Endothelial cell of umbilical vein (primary cell): ENCODE results near the gene MOK. TPM values are rescaled to one million over a fixed set of nuclear protein-coding genes. Genes with fewer than 3 reads are reported as not detected.

Experiments
- BruUV-seq: library from RNA; stranded (reverse); fragments of 400-500 nt; replicated peaks from 2 replicates; lab custom pipeline; 2021; lab: Mats Ljungman, UMichigan
- CTCF ChIA-PET: fragments of 300-600, 350-600 bp; sonication (Branson Sonifier 250); formaldehyde crosslinking; loops from one replicate; lab custom pipeline; 2021; ENCODE audit warnings: antibody characterized with exemption, inconsistent platforms; lab: Charles Lee
- POLR2A ChIA-PET: fragments of 300-600, 350-600 bp; sonication (Branson Sonifier 250); formaldehyde crosslinking; loops from one replicate; lab custom pipeline; 2021; ENCODE audit warnings: antibody characterized with exemption, inconsistent platforms; lab: Charles Lee
- DNase-seq: peaks from one replicate; pipeline ENCODE4 v3.0.0-alpha.2; 2011; ENCODE audit warnings: low read depth, low spot score
- FAIRE-seq: peaks from 2 replicates; lab custom pipeline; 2011; peaks lifted over from hg19 to GRCh38; lab: Jason Lieb, UNC
- H2AFZ ChIP-seq: 2 replicates; pipeline ENCODE4 v1.6.0; 2012; ENCODE audit warnings: low read depth, low read length, control low read depth, inconsistent platforms
- H3K27ac ChIP-seq: 2 replicates; pipeline ENCODE4 v1.5.1; 2011; ENCODE audit warnings: low read depth, mild to moderate bottlenecking, control low read depth, low read length, moderate library complexity; ENCODE audit not compliant: insufficient read depth
- H3K27me3 ChIP-seq, 2 experiments: 2 replicates each; pipeline versions ENCODE4 v1.6.0 to v1.6.1; 2011; ENCODE audit warnings: low read length in 2 of 2, mixed read lengths in 1 of 2; ENCODE audit not compliant: control insufficient read depth in 2 of 2, insufficient read depth in 2 of 2
- H3K36me3 ChIP-seq, 2 experiments: 2 replicates in 1 of 2; 3 replicates in 1 of 2; pipeline ENCODE4 v1.5.1; 2011; ENCODE audit warnings: low read length in 2 of 2, mild to moderate bottlenecking in 1 of 2, moderate library complexity in 1 of 2; ENCODE audit not compliant: control insufficient read depth in 2 of 2, insufficient read depth in 2 of 2; ENCODE audit errors: extremely low read depth in 1 of 2
- H3K4me1 ChIP-seq: 3 replicates; pipeline ENCODE4 v1.5.1; 2011; ENCODE audit warnings: mild to moderate bottlenecking, low read length; ENCODE audit not compliant: control insufficient read depth, insufficient read depth; ENCODE audit errors: extremely low read depth
- H3K4me2 ChIP-seq: 2 replicates; pipeline ENCODE4 v1.6.1; 2011; ENCODE audit warnings: low read length, control low read depth, mixed read lengths; ENCODE audit not compliant: insufficient read depth
- H3K4me3 ChIP-seq, 3 experiments: fragments of 200-600 bp in 1 of 3; sonication (generic), shearing (Covaris generic) in 1 of 3; replicated peaks in 1 of 3; 2 replicates each; pipeline ENCODE4 v1.5.1; 2011 to 2016; ENCODE audit warnings: control low read depth in 3 of 3, low read length in 3 of 3, mild to moderate bottlenecking in 2 of 3, inconsistent platforms in 1 of 3, low read depth in 1 of 3, moderate library complexity in 1 of 3; ENCODE audit not compliant: insufficient read depth in 1 of 3
- H3K79me2 ChIP-seq: 2 replicates; pipeline ENCODE4 v1.6.0; 2012; ENCODE audit warnings: low read length, inconsistent platforms; ENCODE audit not compliant: control insufficient read depth, insufficient read depth
- H3K9ac ChIP-seq: replicated peaks from 2 replicates; pipeline ENCODE3; 2011; ENCODE audit warnings: low read length, control low read depth; ENCODE audit not compliant: insufficient read depth; ENCODE audit errors: extremely low read depth
- H3K9me1 ChIP-seq: replicated peaks from 3 replicates; pipeline ENCODE4 v1.6.0; 2011; ENCODE audit warnings: mild to moderate bottlenecking, low read length; ENCODE audit not compliant: control insufficient read depth, insufficient read depth; ENCODE audit errors: extremely low read depth
- H3K9me3 ChIP-seq: replicated peaks from 2 replicates; pipeline ENCODE4 v1.5.1; 2012; ENCODE audit warnings: low read length, inconsistent platforms; ENCODE audit not compliant: control insufficient read depth, insufficient read depth
- H4K20me1 ChIP-seq: replicated peaks from 2 replicates; pipeline ENCODE3; 2011; ENCODE audit warnings: mild to moderate bottlenecking, low read length; ENCODE audit not compliant: control insufficient read depth, insufficient read depth; ENCODE audit errors: extremely low read depth
- EZH2 ChIP-seq: IDR thresholded peaks from 2 replicates; pipeline ENCODE4 v1.6.1; 2012; ENCODE audit warnings: borderline replicate concordance, low read depth, mild to moderate bottlenecking, moderate library complexity, low read length, inconsistent platforms; ENCODE audit not compliant: severe bottlenecking
- FOS ChIP-seq: IDR thresholded peaks from 2 replicates; pipeline ENCODE4 v1.6.1; 2011; ENCODE audit warnings: mild to moderate bottlenecking, low read length, moderate library complexity, borderline replicate concordance; ENCODE audit not compliant: insufficient read depth
- GATA2 ChIP-seq: IDR thresholded peaks from 2 replicates; pipeline ENCODE4 v1.7.0; 2011; ENCODE audit warnings: low read depth, mild to moderate bottlenecking, moderate library complexity, mixed read lengths, low read length; ENCODE audit not compliant: insufficient read length, insufficient read depth
- JUN ChIP-seq: IDR thresholded peaks from 2 replicates; pipeline ENCODE4 v1.6.1; 2011; ENCODE audit warnings: borderline replicate concordance, low read depth; ENCODE audit not compliant: insufficient read length, insufficient read depth
- MYC ChIP-seq: IDR thresholded peaks from one replicate; pipeline ENCODE4 v1.6.1; 2011; ENCODE audit warnings: mild to moderate bottlenecking, low read depth, low read length
- POLR2A ChIP-seq: IDR thresholded peaks from 2 replicates; pipeline ENCODE4 v1.6.1; 2012; ENCODE audit warnings: low read depth, mild to moderate bottlenecking, control low read depth, low read length
- POLR2AphosphoS5 ChIP-seq: IDR thresholded peaks from 2 replicates; pipeline ENCODE4 v1.6.1; 2012; ENCODE audit warnings: low read depth, mild to moderate bottlenecking, control low read depth, low read length, moderate library complexity; ENCODE audit not compliant: insufficient read depth
- dilution Hi-C: fragments of 300-500 bp; cut with MboI; formaldehyde crosslinking; loops from one replicate; pipeline ENCODE4 v1.15.0; 2019; ENCODE audit warnings: low sequenced_read_pairs; ENCODE audit not compliant: extremely low pct_ligation_motif_present
- intact Hi-C: fragments of 100-400 bp; cut with micrococcal nuclease; formaldehyde crosslinking; loops from one replicate; pipeline ENCODE4 v1.10.0; 2022
- polyA plus RNA-seq, 4 experiments: library from polyadenylated mRNA; depleted of rRNA in 3 of 4; stranded (reverse) in 3 of 4; unstranded in 1 of 4; fragments of >200 nt; gene quantifications; 2 replicates each; pipeline versions ENCODE4 v1.2.1 to v1.2.3, GENCODE V29; 2011 to 2012; ENCODE audit warnings: missing spikeins in 1 of 4
- total RNA-seq: library from RNA; stranded (reverse); gene quantifications from 2 replicates; pipeline ENCODE4 v1.2.3, GENCODE V29; 2021
- TF ChIP-seq, protein P1 (sequence below): IDR thresholded peaks from 2 replicates; pipeline ENCODE4 v1.6.1; 2011; ENCODE audit not compliant: insufficient read depth, insufficient read length
- TF ChIP-seq, protein P2 (sequence below), 2 donors: IDR thresholded peaks; 1 replicate in 1 of 2; 2 replicates in 1 of 2; pipeline ENCODE4 v1.5.1; 2011; ENCODE audit warnings: low read length in 2 of 2, mild to moderate bottlenecking in 2 of 2, moderate library complexity in 2 of 2, control low read depth in 1 of 2, inconsistent platforms in 1 of 2, low read depth in 1 of 2; ENCODE audit not compliant: insufficient read depth in 1 of 2; ENCODE audit errors: extremely low read depth in 1 of 2

The MOK gene
- total and polyA plus RNA-seq, 2 donors (not counting 3 experiments of a cell fraction or from before 2014, with no cell fraction given) = 6.1 to 8.6 TPM

DNA sequence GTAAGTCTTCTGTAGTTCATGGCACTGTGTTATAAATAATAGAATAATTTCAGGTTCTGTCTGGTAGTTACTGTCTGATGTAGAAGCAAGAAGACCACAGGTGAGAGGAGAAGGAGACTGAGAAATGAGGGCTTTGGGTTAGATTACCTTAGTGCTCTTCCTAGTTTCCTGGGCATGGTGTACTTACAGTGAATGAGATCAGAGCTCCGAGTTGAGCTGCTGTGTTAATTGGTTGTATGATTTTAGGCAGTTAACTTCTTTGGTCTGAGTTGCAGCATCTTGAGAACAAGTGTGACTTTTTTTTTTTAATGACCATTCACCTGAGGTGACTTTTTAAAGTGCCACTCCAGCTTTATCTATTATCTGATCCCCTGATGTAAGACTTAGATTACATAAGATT, 123.8 kb downstream of the MOK start:
- no peak overlapping the region for H3K27ac ChIP-seq
- H3K9ac ChIP-seq = no peak overlapping the region

More for the DNA sequence above, 123.8 kb downstream of the MOK start:
- Histone ChIP-seq H2AFZ (no peak overlapping the region), H3K4me1 (no peaks in the 10 kb centered on the region), H3K4me3 (no peak overlapping the region), H3K27me3 (no peaks in the 10 kb centered on the region), H3K79me2 (peaks cover 46% of the 10 kb centered on the region), H3K4me2 (no peak overlapping the region), H4K20me1 (no peaks in the 10 kb centered on the region), H3K36me3 (no peaks in the 10 kb centered on the region), H3K9me3 (no peaks in the 10 kb centered on the region), H3K9me1 (no peaks in the 10 kb centered on the region)
- DNase-seq = no peak
- no TSS peak for BruUV-seq
- ChIA-PET CTCF (interaction anchor here (1.1 to 2.1 kb wide), 4 partner anchors 10 to 133 kb away, joined by 3 to 6 read pairs (median 3); no protein-coding TSS in a partner anchor), POLR2A (no interaction called here)
- no peak for FAIRE-seq
- intact Hi-C loops = no loop called here
- TF ChIP-seq, protein P1, sequence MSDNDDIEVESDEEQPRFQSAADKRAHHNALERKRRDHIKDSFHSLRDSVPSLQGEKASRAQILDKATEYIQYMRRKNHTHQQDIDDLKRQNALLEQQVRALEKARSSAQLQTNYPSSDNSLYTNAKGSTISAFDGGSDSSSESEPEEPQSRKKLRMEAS = no peak
- TF ChIP-seq MYC (no peak), POLR2AphosphoS5 (no peak), GATA2 (no peak), FOS (no peak), POLR2A (no peak), JUN (no peak), EZH2 (no peak)
- TF ChIP-seq, protein P2, sequence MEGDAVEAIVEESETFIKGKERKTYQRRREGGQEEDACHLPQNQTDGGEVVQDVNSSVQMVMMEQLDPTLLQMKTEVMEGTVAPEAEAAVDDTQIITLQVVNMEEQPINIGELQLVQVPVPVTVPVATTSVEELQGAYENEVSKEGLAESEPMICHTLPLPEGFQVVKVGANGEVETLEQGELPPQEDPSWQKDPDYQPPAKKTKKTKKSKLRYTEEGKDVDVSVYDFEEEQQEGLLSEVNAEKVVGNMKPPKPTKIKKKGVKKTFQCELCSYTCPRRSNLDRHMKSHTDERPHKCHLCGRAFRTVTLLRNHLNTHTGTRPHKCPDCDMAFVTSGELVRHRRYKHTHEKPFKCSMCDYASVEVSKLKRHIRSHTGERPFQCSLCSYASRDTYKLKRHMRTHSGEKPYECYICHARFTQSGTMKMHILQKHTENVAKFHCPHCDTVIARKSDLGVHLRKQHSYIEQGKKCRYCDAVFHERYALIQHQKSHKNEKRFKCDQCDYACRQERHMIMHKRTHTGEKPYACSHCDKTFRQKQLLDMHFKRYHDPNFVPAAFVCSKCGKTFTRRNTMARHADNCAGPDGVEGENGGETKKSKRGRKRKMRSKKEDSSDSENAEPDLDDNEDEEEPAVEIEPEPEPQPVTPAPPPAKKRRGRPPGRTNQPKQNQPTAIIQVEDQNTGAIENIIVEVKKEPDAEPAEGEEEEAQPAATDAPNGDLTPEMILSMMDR (IDR thresholded peaks at IDR 0.05; ENCODE audit: extremely low read depth in 1 of 2, insufficient read depth in 1 of 2, low read depth in 1 of 2, low read length in 2 of 2) = no peak
- dilution Hi-C loops = no loop called here
